MCF 10A (cell line): Measurements from ENCODE around the gene SCUBE2. TPM values are rescaled to one million over a fixed set of nuclear protein-coding genes. Genes with fewer than 3 reads are reported as not detected.
A peak's percentile ranks its signal among the peaks of the same experiment; 100 is the strongest.

Experiments
- BruUV-seq: library from RNA; stranded (reverse); fragments of 400-500 nt; replicated peaks from 2 replicates; lab custom pipeline; 2021; lab: Mats Ljungman, UMichigan
- CTCF ChIA-PET: fragments of 300-600 bp; sonication (Branson Sonifier 250); formaldehyde crosslinking; extraction: SDS; loops from one replicate; lab custom pipeline; 2021; ENCODE audit warnings: antibody characterized with exemption, inconsistent platforms; lab: Yijun Ruan, JAX
- POLR2A ChIA-PET: fragments of 300-600, 350-650 bp; sonication (Branson Sonifier 250); formaldehyde crosslinking; extraction: SDS; loops from one replicate; lab custom pipeline; 2020; ENCODE audit warnings: antibody characterized with exemption, inconsistent platforms; lab: Yijun Ruan, JAX
- DNase-seq: peaks from one replicate; pipeline ENCODE4 v3.0.0-alpha.2; 2018; ENCODE audit not compliant: unreplicated experiment
- H3K27ac Mint-ChIP-seq: one replicate; pipeline ENCODE4 v1.8.0; 2022; ENCODE audit warnings: mild to moderate bottlenecking, low read depth, mixed read lengths; ENCODE audit not compliant: unreplicated experiment
- H3K27me3 Mint-ChIP-seq: one replicate; pipeline ENCODE4 v1.8.0; 2022; ENCODE audit warnings: mixed read lengths; ENCODE audit not compliant: insufficient read depth, unreplicated experiment
- H3K36me3 Mint-ChIP-seq: one replicate; pipeline ENCODE4 v1.8.0; 2022; ENCODE audit warnings: mild to moderate bottlenecking, moderate library complexity, mixed read lengths; ENCODE audit not compliant: insufficient read depth, unreplicated experiment
- H3K4me1 Mint-ChIP-seq: one replicate; pipeline ENCODE4 v1.8.0; 2022; ENCODE audit warnings: mixed read lengths; ENCODE audit not compliant: insufficient read depth, unreplicated experiment
- H3K4me3 Mint-ChIP-seq: one replicate; pipeline ENCODE4 v1.8.0; 2022; ENCODE audit warnings: mild to moderate bottlenecking, moderate library complexity, mixed read lengths; ENCODE audit not compliant: unreplicated experiment
- H3K9me3 Mint-ChIP-seq: one replicate; pipeline ENCODE4 v1.8.0; 2022; ENCODE audit warnings: mixed read lengths; ENCODE audit not compliant: unreplicated experiment
- CTCF ChIP-seq: fragments of 200-600 bp; IDR thresholded peaks from one replicate; pipeline ENCODE4 v1.8.0; 2022; ENCODE audit warnings: antibody characterized with exemption, mild to moderate bottlenecking; ENCODE audit not compliant: unreplicated experiment
- intact Hi-C: fragments of 100-400 bp; cut with micrococcal nuclease; formaldehyde crosslinking; loops from 2 replicates; pipeline ENCODE4 v1.14.1; 2022
- total RNA-seq: library from RNA; stranded (reverse); gene quantifications from 2 replicates; pipeline ENCODE4 v1.2.3, GENCODE V29; 2022

Gene SCUBE2
- total RNA-seq, 1 experiment from 2014 or later = 0.93 TPM

GRCh38 chr11:9066433-9066925 lies 24.9 kb downstream of the SCUBE2 start:
- TF ChIP-seq CTCF = no peak
- no TSS peak for BruUV-seq
- H3K36me3 Mint-ChIP-seq = no peaks in the 10 kb centered on the region
- CTCF ChIA-PET = interaction anchor here (0.9 kb wide), 1 partner anchor 50 kb away, joined by 3 read pairs; no protein-coding TSS in a partner anchor
- POLR2A ChIA-PET = no interaction called here
- intact Hi-C loops = no loop called here
- no peak overlapping the region for H3K27ac Mint-ChIP-seq
- DNase-seq = no peak
- H3K9me3 Mint-ChIP-seq = no peaks in the 10 kb centered on the region
- H3K27me3 Mint-ChIP-seq = no peaks in the 10 kb centered on the region
- no peak overlapping the region for H3K4me3 Mint-ChIP-seq
- H3K4me1 Mint-ChIP-seq = no peaks in the 10 kb centered on the region

GRCh38 chr11:9065607-9066432 lies 25.6 kb downstream of the SCUBE2 start:
- ChIA-PET POLR2A (interaction anchor here (0.6 kb wide), 1 partner anchor 14 kb away, joined by 3 read pairs; no protein-coding TSS in a partner anchor), CTCF (interaction anchor here (0.6 to 0.9 kb wide), 2 partner anchors 14 to 50 kb away, joined by 3 read pairs; no protein-coding TSS in a partner anchor)
- Mint-ChIP-seq H3K27ac (no peak overlapping the region), H3K9me3 (no peaks in the 10 kb centered on the region), H3K4me1 (no peaks in the 10 kb centered on the region), H3K4me3 (no peak overlapping the region), H3K27me3 (no peaks in the 10 kb centered on the region), H3K36me3 (no peaks in the 10 kb centered on the region)
- intact Hi-C loops = no loop called here
- no TSS peak for BruUV-seq
- DNase-seq = no peak
- no peak for TF ChIP-seq CTCF

DNA sequence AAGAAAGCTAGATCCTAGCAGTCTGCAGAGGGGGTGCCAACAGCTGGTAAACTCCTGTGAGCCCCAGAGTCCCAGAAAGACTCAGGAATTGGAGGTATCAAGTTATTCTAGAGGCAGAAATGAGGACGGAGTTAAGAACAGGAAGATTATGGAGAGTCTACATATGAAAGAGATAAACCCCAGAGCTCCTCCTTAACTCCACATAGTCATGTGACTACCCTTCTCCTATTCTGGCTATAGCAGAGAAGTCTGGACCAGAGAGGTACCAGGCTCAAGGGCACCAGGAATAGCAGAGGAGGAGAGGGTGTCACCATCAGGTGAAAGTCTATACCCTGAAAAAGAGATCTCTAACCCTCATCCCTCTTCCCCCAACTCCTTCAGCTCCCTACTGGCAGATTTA lies 29.6 kb downstream of the SCUBE2 start:
- no peak overlapping the region for H3K27ac Mint-ChIP-seq
- intact Hi-C loops = no loop called here
- DNase-seq = no peak
- no peaks in the 10 kb centered on the region for H3K36me3 Mint-ChIP-seq
- TF ChIP-seq CTCF = no peak
- no peaks in the 10 kb centered on the region for H3K27me3 Mint-ChIP-seq
- no TSS peak for BruUV-seq
- no peak overlapping the region for H3K4me3 Mint-ChIP-seq
- no peaks in the 10 kb centered on the region for H3K4me1 Mint-ChIP-seq
- H3K9me3 Mint-ChIP-seq = no peaks in the 10 kb centered on the region
- POLR2A ChIA-PET = no interaction called here
- CTCF ChIA-PET = interaction anchor here (1.2 kb wide), 1 partner anchor 76 kb away, joined by 3 read pairs; no protein-coding TSS in a partner anchor

GRCh38 chr11:9060700-9061111 lies 30.7 kb downstream of the SCUBE2 start:
- ChIA-PET CTCF (interaction anchor here (1.4 kb wide), 1 partner anchor 13 kb away, joined by 4 read pairs; no protein-coding TSS in a partner anchor), POLR2A (no interaction called here)
- Mint-ChIP-seq H3K27me3 (no peaks in the 10 kb centered on the region), H3K4me1 (no peaks in the 10 kb centered on the region), H3K36me3 (no peaks in the 10 kb centered on the region), H3K9me3 (no peaks in the 10 kb centered on the region), H3K27ac (no peak overlapping the region), H3K4me3 (no peak overlapping the region)
- no TSS peak for BruUV-seq
- intact Hi-C loops = no loop called here
- peak; percentile 42 for DNase-seq
- no peak for TF ChIP-seq CTCF
